ENCODE results near the gene MAPK10. TPM values are rescaled to one million over a fixed set of nuclear protein-coding genes. Genes with fewer than 3 reads are reported as not detected.
"Not testable (repeated sequence)": the region's sequence is repeated elsewhere in the genome, so short reads cannot be mapped to it uniquely, and the experiment has no call there.

The MAPK10 gene
- total RNA-seq, 2 experiments from 2014 or later: not detected

DNA sequence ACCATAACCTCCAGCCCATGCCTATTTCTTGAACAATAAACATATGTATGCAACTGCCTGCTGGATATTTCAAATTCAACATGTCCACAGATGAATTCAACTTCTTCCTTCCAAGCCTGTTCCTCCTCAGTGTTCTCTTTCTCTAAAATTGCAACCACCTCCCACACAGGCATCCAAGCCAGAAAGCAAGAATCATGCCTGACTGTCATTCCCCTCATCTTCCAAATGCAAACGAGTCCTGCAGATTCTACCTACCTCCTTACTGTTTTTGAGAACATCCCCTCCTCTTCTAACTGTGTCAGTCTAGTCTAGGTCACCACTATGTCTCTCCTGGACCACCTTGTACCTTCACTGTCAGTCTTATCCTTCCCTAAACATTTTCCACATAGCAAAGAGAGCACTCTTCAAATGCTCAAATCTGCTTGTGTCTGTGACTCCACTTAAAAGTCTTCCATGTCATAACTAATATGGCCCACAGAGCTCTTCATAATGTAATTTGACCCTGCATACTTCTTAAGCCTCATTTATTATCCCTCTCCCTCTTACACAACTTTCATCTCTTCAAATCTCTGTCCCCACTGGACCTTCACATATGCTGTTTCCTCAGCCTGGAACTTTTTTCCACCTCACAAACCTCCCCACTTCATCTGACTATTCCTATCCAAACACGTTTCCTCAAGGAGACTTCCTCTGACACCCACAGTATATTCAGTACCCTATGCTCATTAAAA lies 25.7 kb downstream of the MAPK10 start:
- Mint-ChIP-seq H3K27ac (no peak overlapping the region), H3K4me1 (ENCODE audit: low read depth) (no peaks in the 10 kb centered on the region), H3K36me3 (ENCODE audit: low read depth) (no peaks in the 10 kb centered on the region), H3K4me3 (no peak overlapping the region), H3K27me3 (ENCODE audit: low read depth) (no peaks in the 10 kb centered on the region), H3K9me3 (ENCODE audit: insufficient read depth) (no peaks in the 10 kb centered on the region)
- ChIA-PET POLR2A (no interaction called here), CTCF (no interaction called here)
- DNase-seq (no peak), ATAC-seq (no peak)

DNA sequence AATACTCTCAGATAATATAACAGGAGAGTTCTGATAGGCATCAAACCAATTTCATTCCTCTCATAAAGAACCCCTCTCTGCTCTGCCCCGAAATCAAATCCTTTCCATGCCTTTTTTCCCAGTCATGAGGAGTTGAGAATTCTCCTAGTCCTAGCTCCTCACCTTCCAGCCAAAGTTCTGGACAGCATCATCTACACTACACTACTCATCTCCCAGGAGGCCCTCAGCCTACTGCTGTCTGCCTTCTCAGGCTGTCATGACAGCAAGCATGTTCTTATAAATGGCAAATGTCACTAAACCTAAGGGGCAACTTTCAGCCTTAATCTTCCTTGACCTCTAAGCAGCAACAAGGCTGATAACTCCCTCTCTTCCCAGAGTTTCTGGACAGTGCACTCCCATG lies 26.6 kb downstream of the MAPK10 start:
- DNase-seq: no peak
- Mint-ChIP-seq H3K27me3 (ENCODE audit: low read depth) (no peaks in the 10 kb centered on the region), H3K4me3 (no peak overlapping the region), H3K36me3 (ENCODE audit: low read depth) (no peaks in the 10 kb centered on the region), H3K27ac (no peak overlapping the region), H3K9me3 (ENCODE audit: insufficient read depth) (no peaks in the 10 kb centered on the region), H3K4me1 (ENCODE audit: low read depth) (no peaks in the 10 kb centered on the region)
- no peak for ATAC-seq
- CTCF ChIA-PET: no interaction called here
- POLR2A ChIA-PET: no interaction called here

DNA sequence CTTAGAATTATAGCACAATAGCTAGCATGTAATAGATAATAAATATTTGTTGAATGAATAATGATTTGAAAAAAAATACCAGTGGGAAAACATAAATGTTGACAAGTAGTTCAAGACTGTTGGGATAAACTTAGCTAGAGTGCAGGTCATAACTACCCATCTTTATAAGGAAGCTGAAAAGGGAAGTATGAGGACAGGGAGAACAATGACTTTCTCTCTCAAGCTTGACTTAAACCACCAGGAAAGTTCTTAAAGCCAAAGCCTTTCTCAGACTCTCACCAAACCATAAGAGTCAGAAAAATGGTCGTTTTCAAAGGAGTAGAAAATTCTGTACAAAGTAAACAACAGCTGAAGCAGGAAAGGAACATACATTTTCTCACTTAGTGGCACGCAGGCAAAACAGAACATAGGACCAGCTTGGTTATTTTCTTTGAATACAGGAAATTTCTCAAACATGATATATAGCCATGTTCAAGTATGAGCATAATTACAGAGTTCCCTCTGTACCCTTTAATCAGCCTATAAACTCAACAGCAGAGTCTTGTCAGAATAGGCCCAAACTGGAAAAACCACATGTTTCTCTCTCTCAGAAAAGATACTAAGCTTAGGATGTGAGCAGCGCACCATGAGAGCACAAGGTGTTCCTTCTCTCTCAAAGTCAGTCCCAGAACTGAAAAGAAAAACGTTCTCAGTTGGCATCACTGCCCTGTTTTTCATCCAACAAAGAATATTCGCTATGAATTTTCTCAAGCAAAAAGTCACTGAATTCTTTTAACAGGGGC lies 28.7 kb downstream of the MAPK10 start:
- CTCF ChIA-PET: no interaction called here

DNA sequence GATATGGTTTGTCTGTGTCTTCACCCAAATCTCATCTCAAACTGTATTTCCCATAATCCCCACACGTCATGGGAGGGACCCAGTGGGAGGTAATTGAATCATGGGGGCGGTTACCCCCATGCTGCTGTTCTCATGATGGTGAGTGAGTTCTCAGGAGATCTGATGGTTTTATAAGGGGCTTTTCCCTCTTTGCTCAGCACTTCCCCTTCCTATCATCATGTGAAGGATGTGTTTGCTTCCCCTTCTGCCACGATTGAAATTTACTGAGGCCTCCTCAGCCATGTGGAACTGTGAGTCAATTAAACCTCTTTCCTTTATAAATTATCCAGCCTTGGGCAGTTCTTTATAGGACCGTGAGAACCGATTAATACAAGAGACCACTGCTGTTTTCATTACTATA lies 29.4 kb downstream of the MAPK10 start:
- POLR2A ChIA-PET; DNase-seq; H3K27ac Mint-ChIP-seq; H3K9me3 Mint-ChIP-seq (ENCODE audit: insufficient read depth); H3K27me3 Mint-ChIP-seq (ENCODE audit: low read depth); H3K4me1 Mint-ChIP-seq (ENCODE audit: low read depth); CTCF ChIA-PET; H3K4me3 Mint-ChIP-seq; H3K36me3 Mint-ChIP-seq (ENCODE audit: low read depth); ATAC-seq: not testable (repeated sequence)

More for the DNA sequence above, 28.7 kb downstream of the MAPK10 start:
- no peaks in the 10 kb centered on the region for H3K27me3 Mint-ChIP-seq (ENCODE audit: low read depth)
- H3K4me3 Mint-ChIP-seq: no peak overlapping the region
- H3K36me3 Mint-ChIP-seq (ENCODE audit: low read depth): no peaks in the 10 kb centered on the region
- no peak overlapping the region for H3K27ac Mint-ChIP-seq
- H3K4me1 Mint-ChIP-seq (ENCODE audit: low read depth): no peaks in the 10 kb centered on the region
- DNase-seq (no peak), ATAC-seq (no peak)
- no peaks in the 10 kb centered on the region for H3K9me3 Mint-ChIP-seq (ENCODE audit: insufficient read depth)
- POLR2A ChIA-PET: no interaction called here

DNA sequence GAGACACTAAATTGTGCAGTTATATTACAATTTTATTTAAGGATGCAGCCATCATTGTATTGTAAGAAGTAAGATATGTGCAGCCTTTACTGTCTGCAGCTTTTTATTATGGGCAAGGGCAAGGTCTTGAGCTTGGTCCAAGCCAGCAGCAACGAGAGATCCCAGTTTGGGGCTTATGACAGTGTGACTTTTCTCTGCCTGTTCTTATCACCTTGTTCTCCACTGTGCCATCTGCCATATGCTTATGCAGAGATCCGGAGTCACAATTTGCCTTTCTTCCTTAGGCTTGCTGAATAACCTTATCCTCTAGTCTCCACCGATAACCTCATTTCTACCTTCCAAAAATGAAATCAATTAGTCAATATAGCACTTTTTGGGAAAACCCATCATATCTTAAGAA lies 30.4 kb downstream of the MAPK10 start:
- ATAC-seq (no peak), DNase-seq (no peak)
- ChIA-PET POLR2A (no interaction called here), CTCF (no interaction called here)
- H3K36me3 Mint-ChIP-seq (ENCODE audit: low read depth): no peaks in the 10 kb centered on the region
- H3K4me3 Mint-ChIP-seq: no peak overlapping the region
- H3K27me3 Mint-ChIP-seq (ENCODE audit: low read depth): peaks cover 2% of the 10 kb centered on the region
- H3K9me3 Mint-ChIP-seq (ENCODE audit: insufficient read depth): no peaks in the 10 kb centered on the region
- no peaks in the 10 kb centered on the region for H3K4me1 Mint-ChIP-seq (ENCODE audit: low read depth)
- H3K27ac Mint-ChIP-seq: no peak overlapping the region

DNA sequence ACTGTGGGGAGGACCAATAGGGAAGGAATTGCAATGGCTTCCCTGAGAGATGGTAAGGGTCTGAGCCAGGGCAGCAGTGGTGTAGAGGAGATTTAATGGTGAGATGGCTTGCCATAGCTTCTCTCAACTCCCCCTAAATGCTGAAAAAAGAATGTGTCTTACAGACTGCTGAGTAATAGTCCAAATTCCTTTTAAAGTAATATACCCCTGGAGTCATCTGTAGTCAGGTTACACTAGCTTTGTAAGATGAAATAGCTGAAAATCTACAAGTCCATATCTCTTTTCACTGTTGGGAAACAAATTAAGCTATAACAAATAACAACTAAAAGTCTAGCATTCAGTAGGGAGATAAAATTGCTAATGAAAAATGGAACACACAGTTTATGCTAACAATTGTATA lies 33.5 kb downstream of the MAPK10 start:
- no peaks in the 10 kb centered on the region for H3K9me3 Mint-ChIP-seq (ENCODE audit: insufficient read depth)
- H3K36me3 Mint-ChIP-seq (ENCODE audit: low read depth): no peaks in the 10 kb centered on the region
- no peak overlapping the region for H3K4me3 Mint-ChIP-seq
- CTCF ChIA-PET: no interaction called here
- no peaks in the 10 kb centered on the region for H3K4me1 Mint-ChIP-seq (ENCODE audit: low read depth)
- POLR2A ChIA-PET: no interaction called here
- no peak for DNase-seq
- peaks cover 2% of the 10 kb centered on the region for H3K27me3 Mint-ChIP-seq (ENCODE audit: low read depth)
- H3K27ac Mint-ChIP-seq: no peak overlapping the region
- ATAC-seq: no peak

DNA sequence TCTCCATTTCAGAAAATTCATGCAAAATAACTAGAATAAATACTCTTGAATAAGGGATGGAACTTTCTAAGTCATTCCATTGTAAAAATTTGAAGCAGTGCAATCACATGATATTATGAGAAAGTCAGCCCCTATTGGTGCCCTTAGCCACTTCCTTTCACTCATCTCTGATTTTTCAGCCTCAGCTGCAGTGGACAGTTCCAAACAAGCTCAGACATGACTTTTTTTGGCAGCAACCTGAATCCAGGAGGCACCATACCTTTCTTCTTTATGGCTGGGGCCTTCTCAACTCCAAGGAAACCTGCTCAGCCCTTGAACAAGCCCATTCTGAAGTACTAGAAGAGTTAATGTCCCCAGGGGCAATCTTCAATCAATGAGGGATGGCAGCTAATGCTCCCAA lies 40.5 kb downstream of the MAPK10 start:
- Mint-ChIP-seq H3K4me1 (ENCODE audit: low read depth) (no peaks in the 10 kb centered on the region), H3K27me3 (ENCODE audit: low read depth) (no peaks in the 10 kb centered on the region), H3K36me3 (ENCODE audit: low read depth) (no peaks in the 10 kb centered on the region), H3K4me3 (no peak overlapping the region), H3K27ac (no peak overlapping the region), H3K9me3 (ENCODE audit: insufficient read depth) (no peaks in the 10 kb centered on the region)
- CTCF ChIA-PET: no interaction called here
- ATAC-seq (no peak), DNase-seq (no peak)
- POLR2A ChIA-PET: no interaction called here

DNA sequence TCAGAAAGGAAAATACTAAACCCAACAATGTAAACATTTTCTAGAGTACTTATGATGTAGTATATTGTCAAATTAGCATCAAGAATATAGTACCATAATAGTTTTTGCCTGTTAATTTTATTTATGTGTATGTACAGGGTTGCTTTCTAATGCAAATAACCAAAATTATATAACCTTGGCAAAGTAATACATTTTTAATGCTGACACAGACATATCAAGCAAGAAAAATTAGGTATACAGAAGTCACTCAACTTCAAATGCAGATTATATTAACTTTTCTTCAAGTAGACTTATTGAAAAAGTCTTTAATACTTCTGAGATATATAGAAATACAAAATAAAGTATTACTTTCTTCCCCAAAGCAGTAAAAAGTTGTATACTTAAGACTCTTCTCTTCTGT lies 44.3 kb downstream of the MAPK10 start:
- no peaks in the 10 kb centered on the region for H3K36me3 Mint-ChIP-seq (ENCODE audit: low read depth)
- DNase-seq (no peak), ATAC-seq (no peak)
- H3K27ac Mint-ChIP-seq: no peak overlapping the region
- no peaks in the 10 kb centered on the region for H3K27me3 Mint-ChIP-seq (ENCODE audit: low read depth)
- H3K4me1 Mint-ChIP-seq (ENCODE audit: low read depth): no peaks in the 10 kb centered on the region
- no peak overlapping the region for H3K4me3 Mint-ChIP-seq
- POLR2A ChIA-PET: no interaction called here
- CTCF ChIA-PET: no interaction called here
- H3K9me3 Mint-ChIP-seq (ENCODE audit: insufficient read depth): no peaks in the 10 kb centered on the region

DNA sequence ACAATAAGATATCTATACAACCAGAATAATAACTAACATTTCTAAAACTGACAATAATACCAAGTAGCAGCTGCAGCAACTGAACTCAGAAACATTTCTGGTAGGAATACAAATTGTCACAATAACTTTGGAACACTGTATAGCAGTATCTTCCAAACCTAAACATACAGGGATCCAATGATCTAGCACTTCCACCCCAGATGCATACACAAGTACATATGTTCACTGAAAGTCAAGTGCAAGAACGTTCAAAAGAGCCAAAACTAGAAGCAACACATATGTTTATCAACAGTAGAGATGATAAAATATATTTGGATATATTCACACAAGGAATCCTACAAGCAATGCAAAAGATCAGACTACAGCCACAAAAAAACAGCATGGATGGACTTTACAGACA lies 46.2 kb downstream of the MAPK10 start:
- Mint-ChIP-seq H3K27me3 (ENCODE audit: low read depth) (no peaks in the 10 kb centered on the region), H3K9me3 (ENCODE audit: insufficient read depth) (no peaks in the 10 kb centered on the region), H3K36me3 (ENCODE audit: low read depth) (no peaks in the 10 kb centered on the region), H3K27ac (no peak overlapping the region), H3K4me1 (ENCODE audit: low read depth) (no peaks in the 10 kb centered on the region), H3K4me3 (no peak overlapping the region)
- DNase-seq (no peak), ATAC-seq (no peak)
- CTCF ChIA-PET: no interaction called here
- POLR2A ChIA-PET: no interaction called here

DNA sequence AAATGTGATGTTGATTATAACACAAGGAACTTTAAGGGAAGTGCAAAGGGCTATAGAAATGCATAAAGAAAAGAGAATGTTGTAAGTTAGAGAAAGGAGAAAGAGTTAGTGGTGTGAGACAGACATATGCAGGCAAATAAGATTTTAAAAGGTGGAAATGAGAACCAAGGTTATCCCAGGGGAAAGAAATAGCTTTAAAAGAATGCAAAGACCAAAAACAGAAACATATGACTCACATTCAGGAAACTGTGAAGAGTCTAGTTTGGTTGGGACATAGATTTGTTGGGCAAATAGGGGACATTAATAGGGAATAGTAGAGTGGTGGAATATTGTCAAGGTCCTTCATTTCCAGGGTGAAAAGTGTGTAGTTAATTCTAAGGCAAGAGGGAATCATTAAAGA lies 52.4 kb downstream of the MAPK10 start:
- ChIA-PET POLR2A (no interaction called here), CTCF (no interaction called here)
- Mint-ChIP-seq H3K27ac (no peak overlapping the region), H3K4me3 (no peak overlapping the region), H3K9me3 (ENCODE audit: insufficient read depth) (no peaks in the 10 kb centered on the region), H3K27me3 (ENCODE audit: low read depth) (no peaks in the 10 kb centered on the region), H3K36me3 (ENCODE audit: low read depth) (no peaks in the 10 kb centered on the region), H3K4me1 (ENCODE audit: low read depth) (no peaks in the 10 kb centered on the region)
- no peak for ATAC-seq
- DNase-seq: no peak

DNA sequence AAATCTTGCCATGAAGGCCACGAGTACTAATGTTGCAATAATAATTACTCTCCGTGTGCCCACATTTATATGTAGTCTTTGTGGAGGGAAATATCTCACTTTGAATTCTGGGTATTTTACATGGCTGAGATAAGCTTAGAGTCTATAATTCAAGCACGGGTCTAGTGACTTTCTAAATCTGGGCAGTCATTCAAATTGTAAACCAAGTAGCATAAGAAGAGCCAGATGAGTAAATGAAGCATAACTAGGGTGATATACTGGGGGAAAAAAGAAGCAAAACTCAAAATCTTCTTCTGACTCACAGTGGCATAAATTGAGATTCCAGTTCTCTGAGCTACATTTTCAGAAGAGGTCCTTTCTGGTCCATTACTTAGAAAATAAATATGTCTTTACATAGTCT lies 53.0 kb downstream of the MAPK10 start:
- no peaks in the 10 kb centered on the region for H3K9me3 Mint-ChIP-seq (ENCODE audit: insufficient read depth)
- H3K36me3 Mint-ChIP-seq (ENCODE audit: low read depth): no peaks in the 10 kb centered on the region
- ChIA-PET CTCF (no interaction called here), POLR2A (no interaction called here)
- no peaks in the 10 kb centered on the region for H3K4me1 Mint-ChIP-seq (ENCODE audit: low read depth)
- DNase-seq (no peak), ATAC-seq (no peak)
- no peak overlapping the region for H3K4me3 Mint-ChIP-seq
- H3K27ac Mint-ChIP-seq: no peak overlapping the region
- H3K27me3 Mint-ChIP-seq (ENCODE audit: low read depth): no peaks in the 10 kb centered on the region

DNA sequence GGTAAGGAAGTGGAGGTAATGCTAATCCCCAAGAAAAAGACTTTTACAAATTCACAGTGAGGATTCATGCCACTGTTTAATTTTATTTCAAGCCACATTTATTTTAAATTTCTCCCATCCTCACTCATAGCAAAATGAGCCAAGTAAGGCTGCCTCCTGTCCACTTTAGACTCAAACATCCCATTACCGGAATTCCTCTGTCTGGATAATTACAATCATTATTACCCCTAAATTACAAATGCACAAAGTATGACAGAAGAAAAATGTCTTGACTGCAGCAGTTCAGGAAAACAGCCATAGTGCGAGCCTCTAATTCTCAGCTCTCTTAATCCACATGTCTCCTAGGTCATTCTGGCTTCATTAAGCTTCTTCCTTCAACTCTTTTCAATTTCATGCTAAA lies 57.0 kb downstream of the MAPK10 start:
- no peaks in the 10 kb centered on the region for H3K36me3 Mint-ChIP-seq (ENCODE audit: low read depth)
- ATAC-seq: no peak

DNA sequence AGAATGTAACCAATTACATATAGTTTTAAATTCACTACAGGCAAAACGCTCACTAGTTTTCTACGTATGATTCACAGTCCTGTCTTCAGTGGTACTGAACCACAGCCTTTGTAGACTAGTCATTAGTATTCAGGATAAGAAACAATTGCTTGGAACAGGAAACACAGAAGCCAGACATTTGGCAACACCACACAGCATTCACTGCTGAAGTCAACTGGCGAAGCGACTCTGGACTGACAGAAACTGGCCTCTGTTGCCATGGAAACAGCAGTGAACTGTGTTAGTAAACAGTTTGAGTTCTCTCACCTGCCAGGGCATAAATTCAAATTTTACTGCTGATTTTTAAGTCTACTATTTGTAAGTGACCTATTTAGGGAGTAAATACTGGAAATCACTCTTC lies 57.6 kb downstream of the MAPK10 start:
- no peaks in the 10 kb centered on the region for H3K27me3 Mint-ChIP-seq (ENCODE audit: low read depth)

More for the DNA sequence above, 57.0 kb downstream of the MAPK10 start:
- ChIA-PET POLR2A (no interaction called here), CTCF (no interaction called here)
- no peak for DNase-seq
- no peaks in the 10 kb centered on the region for H3K27me3 Mint-ChIP-seq (ENCODE audit: low read depth)
- H3K4me1 Mint-ChIP-seq (ENCODE audit: low read depth): no peaks in the 10 kb centered on the region
- H3K27ac Mint-ChIP-seq: no peak overlapping the region
- no peak overlapping the region for H3K4me3 Mint-ChIP-seq
- no peaks in the 10 kb centered on the region for H3K9me3 Mint-ChIP-seq (ENCODE audit: insufficient read depth)

More for the DNA sequence above, 57.6 kb downstream of the MAPK10 start:
- H3K9me3 Mint-ChIP-seq (ENCODE audit: insufficient read depth): no peaks in the 10 kb centered on the region
- H3K4me1 Mint-ChIP-seq (ENCODE audit: low read depth): no peaks in the 10 kb centered on the region
- H3K4me3 Mint-ChIP-seq: no peak overlapping the region
- DNase-seq: no peak
- H3K27ac Mint-ChIP-seq: no peak overlapping the region
- CTCF ChIA-PET: no interaction called here
- H3K36me3 Mint-ChIP-seq (ENCODE audit: low read depth): no peaks in the 10 kb centered on the region
- POLR2A ChIA-PET: no interaction called here
- no peak for ATAC-seq

Data from activated CD8-positive, alpha-beta T cell treated with anti-CD3 and anti-CD28 coated beads, Interleukin-2, amount 10 ng/mL, durations not matched to agents 7 days and 5 days (primary cell).